ENCODE results near the gene KAZN.

The KAZN gene

GRCh38 chr1:14707531-14708445 lies 109.3 kb downstream of the KAZN start:
- Histone ChIP-seq H3K23ac (ENCODE audit: low read length) (no peak overlapping the region), H3K27me3 (ENCODE audit: insufficient read depth, low read length) (no peaks in the 10 kb centered on the region), H2AFZ (ENCODE audit: insufficient read depth, low read length, poor library complexity) (no peak overlapping the region), H2BK12ac (ENCODE audit: low read length) (no peak overlapping the region), H2AK5ac (ENCODE audit: low read length) (no peak overlapping the region), H3K4me3 (ENCODE audit: low read depth, low read length) (no peak overlapping the region), H3K27ac (ENCODE audit: low read depth, low read length) (no peak overlapping the region), H3K4ac (ENCODE audit: low read depth, low read length) (no peak overlapping the region), H4K12ac (ENCODE audit: low read depth, low read length) (no peak overlapping the region), H4K8ac (ENCODE audit: low read depth, low read length) (no peak overlapping the region), H2BK120ac (ENCODE audit: insufficient read depth, low read length, poor library complexity) (no peak overlapping the region), H3K18ac (ENCODE audit: low read length) (no peak overlapping the region), H3K4me2 (ENCODE audit: low read length) (no peak overlapping the region), H3K36me3 (ENCODE audit: control insufficient read depth in 1 of 2, insufficient read depth in 2 of 2, low read length in 2 of 2) (no peaks in the 10 kb centered on the region), H3K4me1 (ENCODE audit: control insufficient read depth in 1 of 2, insufficient read depth in 2 of 2, low read length in 2 of 2) (no peaks in the 10 kb centered on the region), H3K9ac (ENCODE audit: low read length) (no peak overlapping the region), H3K14ac (ENCODE audit: low read length) (no peak overlapping the region), H4K91ac (ENCODE audit: low read depth, low read length) (no peak overlapping the region), H3K9me3 (ENCODE audit: insufficient read depth, low read depth, low read length) (peaks cover 3% of the 10 kb centered on the region), H2BK5ac (ENCODE audit: low read depth, low read length, poor library complexity) (no peak overlapping the region), H3K79me2 (ENCODE audit: control insufficient read depth, insufficient read depth, low read length, poor library complexity) (no peaks in the 10 kb centered on the region), H3K79me1 (ENCODE audit: low read length) (no peaks in the 10 kb centered on the region)
- no peak for DNase-seq
- no CpG with 5 or more reads among the region's 16 CpGs for WGBS (ENCODE audit: extremely low coverage, insufficient coverage, insufficient read length)

DNA sequence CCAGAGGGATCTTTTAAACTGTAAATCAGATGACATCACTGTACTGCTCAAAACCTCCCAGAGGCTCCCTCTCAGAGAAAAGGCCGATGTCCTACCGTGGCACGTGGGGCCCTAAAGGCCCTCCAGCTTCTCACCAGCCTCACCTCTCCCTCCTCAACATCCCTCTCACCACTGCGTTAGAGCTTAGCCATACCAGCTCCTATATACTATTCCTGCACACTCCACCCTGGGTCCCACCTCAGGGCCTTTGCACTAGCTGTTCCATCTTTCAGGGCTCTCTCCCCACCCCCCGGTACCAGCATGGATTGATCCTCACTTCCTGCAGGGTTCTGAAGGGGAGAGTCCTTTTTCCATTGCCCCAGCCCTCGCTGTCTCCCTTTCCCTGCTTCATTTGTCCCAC lies 111.8 kb downstream of the KAZN start:
- Histone ChIP-seq H3K79me1 (ENCODE audit: low read length) (no peaks in the 10 kb centered on the region), H3K4me1 (ENCODE audit: control insufficient read depth in 1 of 2, insufficient read depth in 2 of 2, low read length in 2 of 2) (no peaks in the 10 kb centered on the region), H3K14ac (ENCODE audit: low read length) (no peak overlapping the region), H4K8ac (ENCODE audit: low read depth, low read length) (no peak overlapping the region), H3K4ac (ENCODE audit: low read depth, low read length) (no peak overlapping the region), H3K27me3 (ENCODE audit: insufficient read depth, low read length) (no peaks in the 10 kb centered on the region), H4K91ac (ENCODE audit: low read depth, low read length) (no peak overlapping the region), H2BK5ac (ENCODE audit: low read depth, low read length, poor library complexity) (no peak overlapping the region), H2AK5ac (ENCODE audit: low read length) (no peak overlapping the region), H3K79me2 (ENCODE audit: control insufficient read depth, insufficient read depth, low read length, poor library complexity) (no peaks in the 10 kb centered on the region), H3K4me3 (ENCODE audit: low read depth, low read length) (no peak overlapping the region), H3K9me3 (ENCODE audit: insufficient read depth, low read depth, low read length) (peaks cover 3% of the 10 kb centered on the region), H3K36me3 (ENCODE audit: control insufficient read depth in 1 of 2, insufficient read depth in 2 of 2, low read length in 2 of 2) (no peaks in the 10 kb centered on the region), H3K4me2 (ENCODE audit: low read length) (no peak overlapping the region), H3K9ac (ENCODE audit: low read length) (no peak overlapping the region), H3K23ac (ENCODE audit: low read length) (no peak overlapping the region), H4K12ac (ENCODE audit: low read depth, low read length) (no peak overlapping the region), H2BK120ac (ENCODE audit: insufficient read depth, low read length, poor library complexity) (no peak overlapping the region), H3K18ac (ENCODE audit: low read length) (no peak overlapping the region), H3K27ac (ENCODE audit: low read depth, low read length) (no peak overlapping the region), H2AFZ (ENCODE audit: insufficient read depth, low read length, poor library complexity) (no peak overlapping the region), H2BK12ac (ENCODE audit: low read length) (no peak overlapping the region)
- DNase-seq = no peak
- WGBS (ENCODE audit: extremely low coverage, insufficient coverage, insufficient read length) = no CpG with 5 or more reads among the region's 6 CpGs

- WGBS (ENCODE audit: extremely low coverage, insufficient coverage, insufficient read length) = no CpG with 5 or more reads among the region's 2 CpGs
- H3K4ac ChIP-seq (ENCODE audit: low read depth, low read length) = no peak overlapping the region
Measured at GRCh38 chr1:14712136-14712535, 113.7 kb downstream of the KAZN start.

DNA sequence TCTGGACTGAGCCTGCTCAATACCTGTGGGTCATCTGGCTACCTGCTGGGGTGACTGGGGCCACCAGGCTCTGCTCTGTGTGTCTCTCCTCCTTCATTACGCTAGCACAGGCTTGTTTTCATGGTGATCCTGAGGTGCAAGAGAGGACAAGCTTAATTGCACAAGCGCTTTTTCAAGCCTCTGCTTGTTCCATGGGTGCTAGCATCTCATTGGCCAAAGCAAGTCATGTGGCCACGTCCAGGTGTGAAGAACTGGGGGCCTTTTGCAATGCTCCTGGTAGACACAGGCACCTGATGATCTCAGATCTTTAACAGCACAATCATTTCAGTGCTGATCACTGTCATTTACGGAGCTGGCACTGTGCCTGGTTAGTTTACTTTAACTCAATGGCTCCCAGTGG lies 114.6 kb downstream of the KAZN start:
- no peak overlapping the region for H2AFZ ChIP-seq (ENCODE audit: insufficient read depth, low read length, poor library complexity)
- no peak overlapping the region for H4K8ac ChIP-seq (ENCODE audit: low read depth, low read length)
- no peak overlapping the region for H2BK120ac ChIP-seq (ENCODE audit: insufficient read depth, low read length, poor library complexity)
- no peaks in the 10 kb centered on the region for H3K4me1 ChIP-seq (ENCODE audit: control insufficient read depth in 1 of 2, insufficient read depth in 2 of 2, low read length in 2 of 2)
- H3K36me3 ChIP-seq (ENCODE audit: control insufficient read depth in 1 of 2, insufficient read depth in 2 of 2, low read length in 2 of 2) = no peaks in the 10 kb centered on the region
- no peaks in the 10 kb centered on the region for H3K79me2 ChIP-seq (ENCODE audit: control insufficient read depth, insufficient read depth, low read length, poor library complexity)
- no peak overlapping the region for H2BK12ac ChIP-seq (ENCODE audit: low read length)
- no peak overlapping the region for H3K4me2 ChIP-seq (ENCODE audit: low read length)
- no CpG with 5 or more reads among the region's 4 CpGs for WGBS (ENCODE audit: extremely low coverage, insufficient coverage, insufficient read length)
- no peak overlapping the region for H3K18ac ChIP-seq (ENCODE audit: low read length)
- H4K12ac ChIP-seq (ENCODE audit: low read depth, low read length) = no peak overlapping the region
- H3K9me3 ChIP-seq (ENCODE audit: insufficient read depth, low read depth, low read length) = peaks cover 3% of the 10 kb centered on the region
- no peaks in the 10 kb centered on the region for H3K79me1 ChIP-seq (ENCODE audit: low read length)
- H3K9ac ChIP-seq (ENCODE audit: low read length) = no peak overlapping the region
- no peak overlapping the region for H3K4me3 ChIP-seq (ENCODE audit: low read depth, low read length)
- no peak overlapping the region for H3K4ac ChIP-seq (ENCODE audit: low read depth, low read length)
- H3K27me3 ChIP-seq (ENCODE audit: insufficient read depth, low read length) = no peaks in the 10 kb centered on the region
- H3K23ac ChIP-seq (ENCODE audit: low read length) = no peak overlapping the region
- no peak overlapping the region for H3K27ac ChIP-seq (ENCODE audit: low read depth, low read length)
- H3K14ac ChIP-seq (ENCODE audit: low read length) = no peak overlapping the region
- no peak overlapping the region for H2BK5ac ChIP-seq (ENCODE audit: low read depth, low read length, poor library complexity)
- H4K91ac ChIP-seq (ENCODE audit: low read depth, low read length) = no peak overlapping the region
- no peak overlapping the region for H2AK5ac ChIP-seq (ENCODE audit: low read length)
- peak in 1 of 2 donors; percentile 19 for DNase-seq

More at GRCh38 chr1:14712136-14712535, 113.7 kb downstream of the KAZN start:
- H2AK5ac ChIP-seq (ENCODE audit: low read length) = no peak overlapping the region
- no peaks in the 10 kb centered on the region for H3K79me1 ChIP-seq (ENCODE audit: low read length)
- H2BK120ac ChIP-seq (ENCODE audit: insufficient read depth, low read length, poor library complexity) = no peak overlapping the region
- H3K14ac ChIP-seq (ENCODE audit: low read length) = no peak overlapping the region
- H3K18ac ChIP-seq (ENCODE audit: low read length) = no peak overlapping the region
- DNase-seq = no peak
- no peak overlapping the region for H3K4me2 ChIP-seq (ENCODE audit: low read length)
- H4K8ac ChIP-seq (ENCODE audit: low read depth, low read length) = no peak overlapping the region
- H3K36me3 ChIP-seq (ENCODE audit: control insufficient read depth in 1 of 2, insufficient read depth in 2 of 2, low read length in 2 of 2) = no peaks in the 10 kb centered on the region
- no peaks in the 10 kb centered on the region for H3K27me3 ChIP-seq (ENCODE audit: insufficient read depth, low read length)
- H3K4me3 ChIP-seq (ENCODE audit: low read depth, low read length) = no peak overlapping the region
- H3K4me1 ChIP-seq (ENCODE audit: control insufficient read depth in 1 of 2, insufficient read depth in 2 of 2, low read length in 2 of 2) = no peaks in the 10 kb centered on the region
- no peak overlapping the region for H4K12ac ChIP-seq (ENCODE audit: low read depth, low read length)
- no peak overlapping the region for H3K23ac ChIP-seq (ENCODE audit: low read length)
- no peaks in the 10 kb centered on the region for H3K79me2 ChIP-seq (ENCODE audit: control insufficient read depth, insufficient read depth, low read length, poor library complexity)
- no peak overlapping the region for H4K91ac ChIP-seq (ENCODE audit: low read depth, low read length)
- no peak overlapping the region for H2AFZ ChIP-seq (ENCODE audit: insufficient read depth, low read length, poor library complexity)
- peaks cover 3% of the 10 kb centered on the region for H3K9me3 ChIP-seq (ENCODE audit: insufficient read depth, low read depth, low read length)
- no peak overlapping the region for H2BK12ac ChIP-seq (ENCODE audit: low read length)
- H3K27ac ChIP-seq (ENCODE audit: low read depth, low read length) = no peak overlapping the region
- H3K9ac ChIP-seq (ENCODE audit: low read length) = no peak overlapping the region
- H2BK5ac ChIP-seq (ENCODE audit: low read depth, low read length, poor library complexity) = no peak overlapping the region
